Nephron progenitor cell (in vitro differentiated cells): ENCODE measurements around the gene SMTN.
"Not testable (repeated sequence)": the region's sequence is repeated elsewhere in the genome, so short reads cannot be mapped to it uniquely, and the experiment has no call there.

Experiments used
- DNase-seq: peaks from one replicate; pipeline ENCODE4 v3.0.0; 2021
- H3K27ac Mint-ChIP-seq: 2 replicates; pipeline ENCODE4 v1.8.0; 2021; ENCODE audit warnings: mild to moderate bottlenecking, moderate library complexity, mixed read lengths
- H3K27me3 Mint-ChIP-seq: 2 replicates; pipeline ENCODE4 v1.8.0; 2021; ENCODE audit warnings: mild to moderate bottlenecking, low read depth, mixed read lengths; ENCODE audit not compliant: poor library complexity
- H3K36me3 Mint-ChIP-seq: 2 replicates; pipeline ENCODE4 v1.8.0; 2021; ENCODE audit warnings: low read depth, mixed read lengths
- H3K4me1 Mint-ChIP-seq: 2 replicates; pipeline ENCODE4 v1.8.0; 2021; ENCODE audit warnings: mixed read lengths
- H3K4me3 Mint-ChIP-seq: 2 replicates; pipeline ENCODE4 v1.8.0; 2021; ENCODE audit warnings: mild to moderate bottlenecking, moderate library complexity, mixed read lengths
- H3K9me3 Mint-ChIP-seq: 2 replicates; pipeline ENCODE4 v1.8.0; 2021; ENCODE audit warnings: mild to moderate bottlenecking, moderate library complexity, mixed read lengths
- TF ChIP-seq, protein P1 (sequence below): fragments of 200-600 bp; sonication (generic); IDR thresholded peaks from 2 replicates; pipeline ENCODE4 v1.5.0; 2021; ENCODE audit warnings: antibody characterized with exemption

SMTN gene

DNA sequence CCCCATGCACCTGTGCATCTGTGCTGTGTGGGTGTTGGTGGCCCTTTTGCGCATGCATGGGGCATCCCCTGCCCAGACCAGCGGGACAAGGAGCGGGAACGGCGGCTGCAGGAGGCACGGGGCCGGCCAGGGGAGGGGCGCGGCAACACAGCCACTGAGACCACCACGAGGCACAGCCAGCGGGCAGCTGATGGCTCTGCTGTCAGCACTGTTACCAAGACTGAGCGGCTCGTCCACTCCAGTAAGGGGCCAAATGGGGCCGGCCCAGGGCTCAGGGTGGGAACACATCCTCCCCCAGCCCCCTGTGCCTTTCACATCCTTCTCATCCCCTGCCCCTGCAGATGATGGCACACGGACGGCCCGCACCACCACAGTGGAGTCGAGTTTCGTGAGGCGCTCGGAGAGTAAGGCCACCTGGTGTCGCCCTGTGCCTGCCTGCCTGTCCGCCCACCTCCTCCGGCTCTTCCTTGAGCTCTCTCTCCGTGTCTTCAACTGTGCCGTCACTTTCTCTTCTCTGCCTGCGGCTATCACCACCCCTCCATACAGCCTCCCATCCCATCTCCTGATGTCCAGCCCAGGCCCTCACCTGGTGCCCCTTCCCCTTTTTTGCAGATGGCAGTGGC, 15.7 kb downstream of the SMTN start:
- H3K36me3 Mint-ChIP-seq: peaks cover 29% of the 10 kb centered on the region
- peaks cover 4% of the 10 kb centered on the region for H3K27me3 Mint-ChIP-seq
- H3K4me3 Mint-ChIP-seq: no peak overlapping the region
- TF ChIP-seq, protein P1, sequence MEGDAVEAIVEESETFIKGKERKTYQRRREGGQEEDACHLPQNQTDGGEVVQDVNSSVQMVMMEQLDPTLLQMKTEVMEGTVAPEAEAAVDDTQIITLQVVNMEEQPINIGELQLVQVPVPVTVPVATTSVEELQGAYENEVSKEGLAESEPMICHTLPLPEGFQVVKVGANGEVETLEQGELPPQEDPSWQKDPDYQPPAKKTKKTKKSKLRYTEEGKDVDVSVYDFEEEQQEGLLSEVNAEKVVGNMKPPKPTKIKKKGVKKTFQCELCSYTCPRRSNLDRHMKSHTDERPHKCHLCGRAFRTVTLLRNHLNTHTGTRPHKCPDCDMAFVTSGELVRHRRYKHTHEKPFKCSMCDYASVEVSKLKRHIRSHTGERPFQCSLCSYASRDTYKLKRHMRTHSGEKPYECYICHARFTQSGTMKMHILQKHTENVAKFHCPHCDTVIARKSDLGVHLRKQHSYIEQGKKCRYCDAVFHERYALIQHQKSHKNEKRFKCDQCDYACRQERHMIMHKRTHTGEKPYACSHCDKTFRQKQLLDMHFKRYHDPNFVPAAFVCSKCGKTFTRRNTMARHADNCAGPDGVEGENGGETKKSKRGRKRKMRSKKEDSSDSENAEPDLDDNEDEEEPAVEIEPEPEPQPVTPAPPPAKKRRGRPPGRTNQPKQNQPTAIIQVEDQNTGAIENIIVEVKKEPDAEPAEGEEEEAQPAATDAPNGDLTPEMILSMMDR: no peak
- no peaks in the 10 kb centered on the region for H3K9me3 Mint-ChIP-seq
- H3K27ac Mint-ChIP-seq: no peak overlapping the region
- H3K4me1 Mint-ChIP-seq: peaks cover 16% of the 10 kb centered on the region
- DNase-seq: no peak

DNA sequence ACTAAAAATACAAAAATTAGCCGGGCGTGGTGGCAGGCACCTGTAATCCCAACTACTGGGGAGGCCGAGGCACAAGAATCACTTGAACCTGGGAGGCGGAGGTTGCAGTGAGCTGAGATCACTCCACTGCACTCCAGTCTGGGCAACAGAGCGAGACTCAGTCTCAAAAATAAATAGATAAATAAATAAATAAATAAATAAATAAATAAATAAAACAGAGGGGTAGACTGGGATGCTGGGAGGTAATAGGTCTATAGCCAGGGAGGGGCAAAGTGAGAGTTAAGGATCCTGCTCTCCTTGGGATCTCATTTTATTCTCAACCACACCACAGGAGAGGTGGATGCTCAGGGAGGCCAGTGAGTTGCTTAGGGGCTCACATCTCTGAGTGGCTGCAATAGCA, 16.4 kb downstream of the SMTN start:
- not testable (repeated sequence) for H3K9me3 Mint-ChIP-seq, DNase-seq, H3K4me3 Mint-ChIP-seq, H3K27ac Mint-ChIP-seq, H3K27me3 Mint-ChIP-seq
- Mint-ChIP-seq H3K4me1 (peaks cover 16% of the 10 kb centered on the region), H3K36me3 (peaks cover 32% of the 10 kb centered on the region)

DNA sequence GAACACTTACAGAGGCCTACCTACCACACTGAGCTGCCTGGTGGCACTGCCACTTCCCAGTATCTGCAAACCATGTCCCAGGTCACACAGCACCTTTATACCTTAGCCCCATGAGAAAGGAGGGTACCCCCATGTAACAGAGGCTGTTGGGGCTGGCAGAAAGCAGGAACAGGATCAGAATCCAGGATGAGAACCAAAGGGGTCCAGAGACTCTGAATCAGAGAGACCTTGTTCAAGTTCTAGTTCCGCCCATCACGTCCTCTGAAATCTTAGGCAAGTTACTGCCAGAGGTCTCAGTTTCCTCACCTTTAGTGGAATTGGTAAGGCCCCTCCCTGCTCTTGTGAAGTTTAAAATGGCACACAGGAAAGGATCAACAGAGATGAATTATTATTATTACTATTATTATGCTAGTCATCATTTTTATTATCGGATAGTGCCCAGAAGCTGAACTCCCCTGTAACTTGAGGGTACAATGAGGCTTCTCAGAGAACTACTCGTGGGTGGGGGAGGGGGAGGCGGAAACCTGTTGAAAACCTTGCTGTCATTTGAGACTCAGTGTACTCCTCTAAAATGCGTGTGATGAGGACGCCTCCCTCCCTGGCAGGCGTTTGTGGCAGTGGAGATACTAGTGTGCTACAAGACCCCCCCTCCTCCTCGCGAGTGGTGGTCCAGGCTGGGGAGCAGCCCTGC, 17.0 kb downstream of the SMTN start:
- TF ChIP-seq, protein P1: no peak
- no peaks in the 10 kb centered on the region for H3K9me3 Mint-ChIP-seq
- peaks cover 4% of the 10 kb centered on the region for H3K27me3 Mint-ChIP-seq
- H3K27ac Mint-ChIP-seq: no peak overlapping the region
- H3K4me1 Mint-ChIP-seq: peaks cover 16% of the 10 kb centered on the region
- DNase-seq: no peak
- H3K4me3 Mint-ChIP-seq: peak overlapping the region; percentile 38
- H3K36me3 Mint-ChIP-seq: peaks cover 32% of the 10 kb centered on the region

DNA sequence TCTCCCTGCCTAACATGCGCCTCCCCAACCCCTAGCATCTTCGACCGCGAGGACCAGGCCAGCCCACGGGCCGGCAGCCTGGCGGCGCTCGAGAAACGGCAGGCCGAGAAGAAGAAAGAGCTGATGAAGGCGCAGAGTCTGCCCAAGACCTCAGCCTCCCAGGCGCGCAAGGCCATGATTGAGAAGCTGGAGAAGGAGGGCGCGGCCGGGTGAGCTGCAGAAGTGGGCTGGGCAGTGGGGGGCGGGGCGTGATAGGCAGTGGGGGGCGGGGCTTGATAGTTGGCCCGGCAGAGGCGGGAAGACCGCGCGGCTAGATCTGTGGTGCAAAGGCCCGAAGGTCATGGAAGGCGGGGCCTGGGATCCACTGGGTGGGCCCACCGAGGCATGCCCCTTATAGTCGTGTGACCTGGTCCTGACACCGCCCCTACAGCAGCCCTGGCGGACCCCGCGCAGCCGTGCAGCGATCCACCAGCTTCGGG, 17.6 kb downstream of the SMTN start:
- peaks cover 16% of the 10 kb centered on the region for H3K4me1 Mint-ChIP-seq
- H3K4me3 Mint-ChIP-seq: peak overlapping the region; percentile 38
- no peak overlapping the region for H3K27ac Mint-ChIP-seq
- H3K36me3 Mint-ChIP-seq: peaks cover 32% of the 10 kb centered on the region
- TF ChIP-seq, protein P1: no peak
- no peaks in the 10 kb centered on the region for H3K9me3 Mint-ChIP-seq
- peak; percentile 72 for DNase-seq
- peaks cover 4% of the 10 kb centered on the region for H3K27me3 Mint-ChIP-seq

DNA sequence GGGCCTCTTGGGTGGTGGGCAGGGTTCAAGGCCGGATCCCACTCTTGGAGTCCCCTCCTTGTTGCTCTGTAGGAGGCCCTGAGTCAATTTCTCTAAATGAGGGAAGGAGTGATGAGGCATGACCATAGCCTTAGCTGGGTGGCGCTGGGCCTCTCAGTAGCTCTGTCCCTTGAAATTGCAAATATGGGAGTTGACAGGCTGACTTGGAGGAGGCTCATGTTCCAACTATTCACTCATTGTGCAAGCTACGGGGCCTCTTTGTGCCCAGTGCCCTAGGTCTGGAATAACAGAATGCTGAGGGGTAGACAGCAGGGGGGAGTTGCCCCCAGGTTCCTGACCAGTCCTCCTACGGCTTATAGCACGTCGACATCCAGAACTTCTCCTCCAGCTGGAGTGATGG, 18.3 kb downstream of the SMTN start:
- H3K27me3 Mint-ChIP-seq: peaks cover 6% of the 10 kb centered on the region
- no peak for DNase-seq
- peaks cover 16% of the 10 kb centered on the region for H3K4me1 Mint-ChIP-seq
- H3K36me3 Mint-ChIP-seq: peaks cover 27% of the 10 kb centered on the region
- H3K27ac Mint-ChIP-seq: no peak overlapping the region
- no peaks in the 10 kb centered on the region for H3K9me3 Mint-ChIP-seq
- no peak overlapping the region for H3K4me3 Mint-ChIP-seq
- TF ChIP-seq, protein P1: no peak

DNA sequence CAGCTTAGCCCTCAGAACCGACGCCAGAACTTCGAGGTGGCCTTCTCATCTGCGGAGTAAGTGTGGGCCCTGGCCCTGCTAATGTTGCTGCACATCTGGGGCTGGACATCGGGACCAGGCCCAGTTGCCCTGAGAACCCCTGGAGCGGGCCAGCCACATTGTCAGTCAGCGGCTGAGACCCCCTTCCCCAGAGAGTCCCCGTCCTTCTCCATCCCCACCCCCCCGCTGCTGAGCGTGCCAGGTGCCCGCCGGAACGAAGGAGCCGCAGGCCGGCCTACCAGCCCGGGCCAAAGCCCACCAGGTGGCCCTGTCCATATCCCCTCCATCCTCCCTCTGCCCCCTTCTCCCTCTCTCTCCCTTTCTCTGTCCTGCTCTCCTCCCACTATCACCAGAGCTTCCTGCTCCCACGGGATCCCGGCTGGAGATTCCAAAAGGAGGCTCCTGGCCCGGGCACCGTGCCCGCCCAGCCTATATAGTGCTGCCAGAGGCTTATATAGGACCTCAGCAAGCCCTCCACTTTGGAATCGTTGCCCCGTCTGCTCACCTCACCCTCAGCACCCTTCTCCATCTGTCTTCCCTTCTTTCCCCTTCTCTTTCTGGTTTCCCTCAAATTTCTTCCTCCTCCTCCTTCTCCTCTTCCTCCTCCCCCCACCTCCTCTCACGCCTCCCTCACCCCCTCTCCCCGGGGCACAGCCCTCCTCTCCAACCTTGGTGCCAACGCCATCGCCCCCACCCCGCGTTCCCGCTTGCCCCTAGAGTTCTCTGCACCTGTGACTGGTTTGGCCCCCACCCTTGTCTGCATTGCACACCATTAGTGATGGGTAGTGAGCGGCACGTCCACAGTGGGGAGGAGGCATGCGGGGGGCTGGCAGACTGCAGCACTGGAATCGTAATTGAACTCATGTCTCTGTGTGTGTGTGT, 19.0 kb downstream of the SMTN start:
- H3K9me3 Mint-ChIP-seq: no peaks in the 10 kb centered on the region
- H3K27me3 Mint-ChIP-seq: peaks cover 7% of the 10 kb centered on the region
- H3K27ac Mint-ChIP-seq: no peak overlapping the region
- TF ChIP-seq, protein P1: no peak
- H3K36me3 Mint-ChIP-seq: peaks cover 22% of the 10 kb centered on the region
- H3K4me3 Mint-ChIP-seq: no peak overlapping the region
- no peak for DNase-seq
- peaks cover 16% of the 10 kb centered on the region for H3K4me1 Mint-ChIP-seq
